IMR-90 (cell line): Measurements from ENCODE around the gene PDX1.

Experiments used
- CHD1 ChIP-seq: IDR thresholded peaks from 2 replicates; pipeline ENCODE4 v1.6.1; 2012; ENCODE audit warnings: low read depth, low read length, improper control_type of control experiment
- POLR2A ChIP-seq: IDR thresholded peaks from 2 replicates; pipeline ENCODE4 v1.6.1; 2012; ENCODE audit warnings: mild to moderate bottlenecking, low read depth, low read length
- RAD21 ChIP-seq: IDR thresholded peaks from 2 replicates; pipeline ENCODE4 v1.6.1; 2012; ENCODE audit warnings: low read length, improper control_type of control experiment
- RCOR1 ChIP-seq: IDR thresholded peaks from 2 replicates; pipeline ENCODE4 v1.6.1; 2012; ENCODE audit warnings: mild to moderate bottlenecking, low read length, improper control_type of control experiment; ENCODE audit not compliant: insufficient replicate concordance
- SMC3 ChIP-seq: fragments of 150-350 bp; IDR thresholded peaks from 2 replicates; pipeline ENCODE4 v1.6.1; 2016; ENCODE audit warnings: low read depth, mild to moderate bottlenecking, antibody characterized with exemption, low read length, moderate library complexity
- USF2 ChIP-seq: fragments of 150-350 bp; IDR thresholded peaks from 2 replicates; pipeline ENCODE4 v1.6.1; 2017; ENCODE audit warnings: mild to moderate bottlenecking, antibody characterized with exemption, low read length, low read depth
- TF ChIP-seq, protein P1 (sequence below): conservative IDR thresholded peaks from 2 replicates; pipeline ENCODE4 v1.5.1; 2012; ENCODE audit warnings: mild to moderate bottlenecking, low read depth, low read length, improper control_type of control experiment
- TF ChIP-seq, protein P2 (sequence below): fragments of 150-350 bp; IDR thresholded peaks from 2 replicates; pipeline ENCODE4 v1.6.1; 2016; ENCODE audit warnings: low read depth, mild to moderate bottlenecking, low read length, moderate library complexity, borderline replicate concordance

DNA sequence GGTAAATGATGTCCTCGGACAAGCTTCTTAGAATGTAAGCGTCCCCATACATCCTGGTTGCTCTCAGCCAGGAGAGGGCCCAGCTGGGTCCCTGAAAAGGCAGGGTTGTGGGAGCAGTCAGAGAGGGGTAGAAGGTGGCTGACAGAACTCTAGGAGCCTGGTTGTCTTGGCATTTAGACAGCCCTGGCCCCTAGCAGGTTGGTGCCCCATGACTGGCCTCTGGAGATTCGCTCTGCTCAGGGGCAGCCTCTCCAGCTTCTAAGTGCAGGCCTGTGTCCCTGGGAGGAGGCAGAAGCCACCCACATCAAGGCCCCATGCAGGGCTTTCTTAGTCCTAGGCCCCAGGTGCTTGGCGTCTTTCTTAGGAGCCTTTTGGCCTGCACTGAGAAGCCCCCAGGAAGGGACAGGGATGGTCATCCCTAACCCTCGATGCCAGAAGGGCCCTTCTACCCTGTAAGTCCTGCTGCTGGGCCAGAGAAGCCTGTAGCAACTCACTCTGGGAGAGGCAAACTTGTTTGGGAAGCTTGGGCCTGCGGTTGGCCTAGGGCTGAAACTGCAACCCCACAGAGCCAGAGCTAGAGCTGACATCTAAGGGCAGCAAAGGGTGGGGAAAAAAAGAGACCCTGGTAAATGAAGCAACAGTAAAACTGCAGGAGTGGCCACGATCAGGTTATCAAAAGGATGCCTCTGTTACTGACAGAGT is 52.1 kb downstream of the PDX1 start:
- TF ChIP-seq RCOR1 (no peak), CHD1 (no peak), POLR2A (no peak), RAD21 (no peak), USF2 (no peak), SMC3 (no peak)
- TF ChIP-seq, protein P1, sequence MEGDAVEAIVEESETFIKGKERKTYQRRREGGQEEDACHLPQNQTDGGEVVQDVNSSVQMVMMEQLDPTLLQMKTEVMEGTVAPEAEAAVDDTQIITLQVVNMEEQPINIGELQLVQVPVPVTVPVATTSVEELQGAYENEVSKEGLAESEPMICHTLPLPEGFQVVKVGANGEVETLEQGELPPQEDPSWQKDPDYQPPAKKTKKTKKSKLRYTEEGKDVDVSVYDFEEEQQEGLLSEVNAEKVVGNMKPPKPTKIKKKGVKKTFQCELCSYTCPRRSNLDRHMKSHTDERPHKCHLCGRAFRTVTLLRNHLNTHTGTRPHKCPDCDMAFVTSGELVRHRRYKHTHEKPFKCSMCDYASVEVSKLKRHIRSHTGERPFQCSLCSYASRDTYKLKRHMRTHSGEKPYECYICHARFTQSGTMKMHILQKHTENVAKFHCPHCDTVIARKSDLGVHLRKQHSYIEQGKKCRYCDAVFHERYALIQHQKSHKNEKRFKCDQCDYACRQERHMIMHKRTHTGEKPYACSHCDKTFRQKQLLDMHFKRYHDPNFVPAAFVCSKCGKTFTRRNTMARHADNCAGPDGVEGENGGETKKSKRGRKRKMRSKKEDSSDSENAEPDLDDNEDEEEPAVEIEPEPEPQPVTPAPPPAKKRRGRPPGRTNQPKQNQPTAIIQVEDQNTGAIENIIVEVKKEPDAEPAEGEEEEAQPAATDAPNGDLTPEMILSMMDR, result no peak
- TF ChIP-seq, protein P2, sequence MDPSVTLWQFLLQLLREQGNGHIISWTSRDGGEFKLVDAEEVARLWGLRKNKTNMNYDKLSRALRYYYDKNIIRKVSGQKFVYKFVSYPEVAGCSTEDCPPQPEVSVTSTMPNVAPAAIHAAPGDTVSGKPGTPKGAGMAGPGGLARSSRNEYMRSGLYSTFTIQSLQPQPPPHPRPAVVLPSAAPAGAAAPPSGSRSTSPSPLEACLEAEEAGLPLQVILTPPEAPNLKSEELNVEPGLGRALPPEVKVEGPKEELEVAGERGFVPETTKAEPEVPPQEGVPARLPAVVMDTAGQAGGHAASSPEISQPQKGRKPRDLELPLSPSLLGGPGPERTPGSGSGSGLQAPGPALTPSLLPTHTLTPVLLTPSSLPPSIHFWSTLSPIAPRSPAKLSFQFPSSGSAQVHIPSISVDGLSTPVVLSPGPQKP, result no peak
